Measurements from ENCODE around the gene EVC.
A peak's percentile ranks its signal among the peaks of the same experiment; 100 is the strongest.
"Not testable (repeated sequence)": the region's sequence is repeated elsewhere in the genome, so short reads cannot be mapped to it uniquely, and the experiment has no call there.

EVC gene

DNA sequence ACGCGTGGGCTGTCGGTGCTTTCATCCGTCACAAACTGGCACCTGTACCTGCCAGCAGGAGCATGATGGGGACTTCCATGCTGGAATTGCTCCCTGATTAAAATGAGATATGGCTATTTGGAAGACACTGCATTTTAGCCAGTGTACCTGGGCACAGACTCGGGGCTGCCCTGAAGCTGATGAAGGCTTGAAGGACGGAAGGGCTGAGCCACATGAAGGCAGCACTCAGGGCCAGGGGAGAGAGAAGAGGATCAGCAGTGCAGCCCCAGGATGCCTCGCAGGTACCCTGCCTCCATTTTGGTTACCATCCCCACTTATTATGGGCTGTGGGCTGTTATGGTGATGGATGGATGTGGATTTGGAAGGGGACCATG is 102.9 kb downstream of the EVC start:
- no peak for DNase-seq (ENCODE audit: low spot score)

DNA sequence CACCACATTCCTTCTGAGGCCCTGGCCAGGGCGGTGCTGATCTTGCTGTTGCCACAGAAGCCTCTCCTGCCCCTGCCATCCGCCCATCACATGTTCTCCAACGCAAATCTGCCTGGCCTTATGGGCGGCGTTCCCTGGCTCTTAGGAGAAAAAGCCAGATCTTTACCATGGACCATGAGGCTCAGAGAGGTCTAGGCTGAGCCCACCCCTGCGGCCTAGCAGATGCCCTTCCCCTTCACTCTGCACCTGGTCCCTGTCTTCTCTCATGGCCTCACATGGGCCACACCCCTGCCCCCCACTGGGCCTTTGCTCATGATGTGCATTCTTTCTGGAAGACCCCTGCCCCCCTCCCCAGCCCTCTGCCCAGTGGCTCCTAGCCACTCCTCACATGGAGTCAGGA is 103.4 kb downstream of the EVC start:
- no peak for DNase-seq (ENCODE audit: low spot score)

DNA sequence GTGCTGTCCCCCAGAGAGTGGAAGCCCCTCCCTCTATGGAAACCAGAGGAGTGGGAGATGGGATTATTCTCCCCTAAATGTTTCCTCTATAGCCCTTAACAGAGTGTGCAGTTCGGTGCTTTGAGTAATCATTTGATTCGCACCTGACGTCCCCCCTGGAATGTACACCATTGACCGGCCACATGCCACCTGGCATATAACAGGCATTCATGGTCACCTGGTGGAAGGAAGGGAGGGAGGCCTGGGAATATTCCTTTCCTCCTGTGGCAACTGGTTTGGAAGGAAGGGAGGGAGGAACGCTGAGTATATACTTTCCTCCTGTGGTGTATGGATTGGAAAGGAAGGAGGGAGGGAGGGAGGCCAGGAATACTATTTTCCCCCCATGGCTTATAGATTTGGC is 104.6 kb downstream of the EVC start:
- DNase-seq (ENCODE audit: low spot score) = no peak

DNA sequence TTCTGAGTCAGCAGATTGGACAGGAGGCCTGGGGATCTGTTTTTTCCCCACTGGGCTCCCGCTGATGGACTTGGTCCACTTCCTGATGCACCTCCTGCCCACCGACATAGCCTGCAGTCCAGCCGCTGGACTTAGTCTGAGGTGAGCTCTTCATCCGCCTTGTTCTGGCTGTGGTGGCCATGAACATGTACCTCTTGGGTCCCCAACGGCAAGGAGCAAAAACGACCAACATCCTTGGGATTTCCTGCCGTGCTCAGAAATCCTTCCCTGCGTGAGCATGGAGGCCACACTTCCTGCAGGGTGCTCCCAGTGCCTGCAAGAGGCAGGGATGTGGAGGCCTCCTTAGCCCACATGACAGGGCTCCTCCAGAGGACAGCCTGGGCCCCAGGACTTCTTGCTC is 105.1 kb downstream of the EVC start:
- no peak for DNase-seq (ENCODE audit: low spot score)

DNA sequence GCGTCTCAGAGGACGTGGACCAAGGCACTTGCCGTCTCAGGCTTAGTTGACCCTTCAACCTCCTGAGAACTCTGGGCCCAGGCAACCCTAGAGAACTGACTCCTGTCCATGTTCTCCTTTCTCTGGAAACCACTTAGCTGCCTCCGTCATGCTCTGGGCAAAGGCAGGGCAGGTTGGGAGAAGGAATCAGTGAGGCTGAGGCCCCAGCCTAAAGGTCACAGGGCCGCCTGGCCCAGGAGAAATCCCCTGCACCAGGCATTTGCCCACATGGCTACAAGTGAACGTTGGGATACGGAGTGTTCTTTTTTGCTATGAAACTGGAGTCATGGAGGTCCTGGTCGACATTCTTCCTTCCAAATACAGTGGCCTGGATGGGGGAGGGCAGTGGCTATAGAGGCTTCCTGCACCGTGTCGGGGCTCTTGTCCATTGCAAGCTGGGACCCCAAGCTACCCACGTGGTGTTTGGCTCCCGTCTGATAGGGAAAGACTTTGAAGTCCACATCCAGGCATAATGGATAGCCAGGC is 105.9 kb downstream of the EVC start:
- no peak for DNase-seq (ENCODE audit: low spot score)

DNA sequence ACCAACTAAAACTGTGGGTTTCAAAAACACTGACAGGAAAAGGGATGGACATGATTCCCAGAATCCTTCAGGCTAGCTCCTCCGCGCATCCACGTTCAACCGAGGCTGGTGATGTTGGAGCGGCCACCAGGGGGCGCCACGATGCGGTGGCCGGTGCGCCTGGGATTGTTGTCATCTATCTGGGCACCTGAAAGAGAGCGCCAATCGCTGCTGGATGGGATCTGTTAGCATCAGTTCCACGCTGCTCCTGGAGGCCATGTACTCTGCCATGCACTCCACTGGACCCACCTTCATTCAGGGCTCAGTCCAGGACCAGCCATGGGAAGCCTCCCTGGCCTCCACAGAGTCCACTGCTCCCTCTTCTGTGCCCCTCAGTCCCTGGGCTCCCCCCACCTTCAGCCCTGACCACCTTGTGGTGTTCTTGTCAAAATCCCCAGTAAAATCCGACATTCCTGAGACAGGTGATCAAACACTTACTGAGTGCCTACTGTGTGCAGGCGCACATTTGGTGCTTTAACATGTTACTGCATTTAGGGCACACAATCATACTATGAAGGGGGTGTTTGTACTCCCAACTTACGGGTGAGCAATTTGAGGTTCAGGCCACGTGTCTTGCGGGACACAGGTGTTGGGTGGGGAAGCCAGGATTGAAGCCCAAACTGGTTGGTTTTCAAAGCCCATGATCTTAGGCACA is 110.8 kb downstream of the EVC start:
- DNase-seq (ENCODE audit: low spot score) = peak; percentile 49

DNA sequence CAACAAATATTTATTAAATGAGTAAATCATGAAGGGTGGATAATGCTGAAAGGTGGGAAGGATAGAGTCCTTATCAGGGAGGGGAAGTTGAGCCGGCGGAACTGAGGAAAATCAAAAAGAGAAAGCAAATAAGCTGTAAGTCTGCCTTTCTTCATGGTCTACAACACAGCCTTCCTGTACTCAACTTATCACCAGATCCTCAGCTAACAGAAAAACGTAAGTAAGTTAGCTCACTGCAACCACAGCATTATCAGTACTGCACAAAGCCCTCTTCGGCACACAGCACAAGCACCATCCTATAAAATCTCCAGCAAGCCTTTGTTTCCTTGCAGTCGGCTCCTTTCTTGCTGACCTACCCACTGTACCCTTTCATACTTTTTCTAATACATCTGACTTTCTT is 111.6 kb downstream of the EVC start:
- DNase-seq (ENCODE audit: low spot score) = no peak

DNA sequence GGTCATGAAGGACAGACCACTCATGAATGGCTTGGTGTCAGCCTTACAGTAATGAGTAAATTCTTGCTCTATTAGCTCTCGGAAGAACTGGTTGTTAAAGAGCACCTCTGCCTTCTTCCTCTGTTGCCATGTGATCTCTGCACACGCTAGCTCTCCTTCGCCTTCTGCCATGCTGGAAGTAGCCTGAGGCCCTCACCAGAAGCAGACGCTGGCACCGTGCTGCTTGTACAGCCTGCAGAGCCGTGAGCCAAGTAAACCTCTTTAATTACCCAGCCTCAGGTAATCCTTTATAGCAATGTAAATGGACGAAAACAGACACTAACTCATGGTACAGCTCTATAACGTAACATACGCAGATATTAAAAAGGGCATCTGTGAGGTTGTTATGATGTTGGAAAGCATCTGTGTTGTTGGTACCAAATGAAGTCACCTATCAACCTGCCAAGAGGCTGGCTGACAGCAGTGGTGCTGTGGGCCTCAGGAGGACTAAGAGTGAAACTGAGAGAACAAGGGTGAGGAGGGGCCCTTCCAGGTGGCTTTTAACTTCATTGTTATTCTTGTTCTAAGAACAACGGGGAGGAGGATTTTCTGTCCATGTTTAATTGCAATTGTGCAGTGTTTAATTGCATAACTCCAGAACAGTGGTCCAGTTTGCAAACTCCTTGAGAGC is 112.7 kb downstream of the EVC start:
- no peak for DNase-seq (ENCODE audit: low spot score)

DNA sequence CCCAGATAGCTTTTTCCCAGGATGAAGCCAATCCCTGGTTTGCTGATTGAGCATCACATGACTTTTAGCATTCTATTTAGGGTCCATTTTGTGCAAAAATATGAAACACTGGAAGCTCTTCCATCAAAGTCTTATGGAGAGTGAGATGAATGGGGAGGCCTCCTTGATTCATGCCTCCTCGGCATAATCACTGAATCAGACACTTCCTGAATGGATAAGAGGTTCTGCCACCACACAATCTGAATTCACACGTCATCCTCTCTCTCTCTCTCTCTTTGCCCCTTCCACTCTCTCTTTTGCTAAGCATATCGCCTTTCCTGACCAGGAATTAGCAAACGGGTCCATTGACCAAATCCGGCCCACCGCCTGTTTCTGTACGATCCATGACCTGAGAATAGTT is 113.2 kb downstream of the EVC start:
- DNase-seq (ENCODE audit: low spot score) = no peak

DNA sequence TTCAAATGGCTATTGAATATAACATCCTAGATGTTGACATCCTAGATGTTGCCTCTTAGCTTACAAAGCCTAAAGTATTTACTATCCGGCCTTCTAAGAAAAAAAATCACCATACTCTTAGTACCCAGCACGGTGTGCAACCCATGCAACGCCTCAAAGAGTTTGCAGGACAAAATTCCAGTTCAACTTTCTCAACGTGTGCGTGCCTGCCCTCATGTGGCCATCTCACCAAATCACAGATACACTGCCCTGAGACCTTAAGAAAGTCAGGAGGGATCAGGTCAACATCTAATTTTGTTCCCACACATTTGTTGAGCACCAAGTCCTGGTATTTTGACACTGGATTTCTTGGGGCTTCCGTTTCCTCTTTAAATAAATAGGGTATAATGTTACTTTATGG is 113.6 kb downstream of the EVC start:
- peak; percentile 72 for DNase-seq (ENCODE audit: low spot score)

DNA sequence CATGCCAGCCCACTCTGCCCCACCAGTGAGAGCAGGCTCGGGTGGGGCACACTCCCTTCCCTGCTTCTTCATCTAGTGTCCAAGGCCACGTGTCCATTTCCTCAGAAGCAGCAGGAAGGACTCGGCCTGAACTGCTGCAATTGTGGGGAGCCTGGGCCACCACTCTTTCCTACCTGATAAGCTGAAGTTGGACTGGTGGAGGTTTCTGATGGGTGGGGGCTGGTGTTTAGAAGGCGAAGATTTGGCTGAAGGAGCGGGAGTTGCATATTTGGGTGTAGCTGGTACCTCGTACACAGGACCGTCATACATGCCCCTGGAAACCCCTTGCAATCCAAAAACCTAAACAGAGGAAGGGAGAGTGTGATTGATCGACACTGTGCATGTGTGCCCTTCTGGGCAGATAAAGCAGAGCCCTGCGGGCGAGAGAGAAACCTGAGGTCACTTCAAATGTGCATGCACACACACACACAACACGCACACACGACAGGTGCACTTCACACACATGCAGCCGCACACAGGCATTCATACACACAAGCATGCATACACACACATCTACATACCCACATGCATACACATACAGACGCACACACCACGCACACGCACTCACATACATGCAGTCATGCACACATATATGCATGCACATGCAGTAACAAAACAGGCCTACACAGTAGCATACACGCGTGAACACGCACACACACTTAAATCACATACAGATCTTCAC is 114.5 kb downstream of the EVC start:
- no peak for DNase-seq (ENCODE audit: low spot score)

DNA sequence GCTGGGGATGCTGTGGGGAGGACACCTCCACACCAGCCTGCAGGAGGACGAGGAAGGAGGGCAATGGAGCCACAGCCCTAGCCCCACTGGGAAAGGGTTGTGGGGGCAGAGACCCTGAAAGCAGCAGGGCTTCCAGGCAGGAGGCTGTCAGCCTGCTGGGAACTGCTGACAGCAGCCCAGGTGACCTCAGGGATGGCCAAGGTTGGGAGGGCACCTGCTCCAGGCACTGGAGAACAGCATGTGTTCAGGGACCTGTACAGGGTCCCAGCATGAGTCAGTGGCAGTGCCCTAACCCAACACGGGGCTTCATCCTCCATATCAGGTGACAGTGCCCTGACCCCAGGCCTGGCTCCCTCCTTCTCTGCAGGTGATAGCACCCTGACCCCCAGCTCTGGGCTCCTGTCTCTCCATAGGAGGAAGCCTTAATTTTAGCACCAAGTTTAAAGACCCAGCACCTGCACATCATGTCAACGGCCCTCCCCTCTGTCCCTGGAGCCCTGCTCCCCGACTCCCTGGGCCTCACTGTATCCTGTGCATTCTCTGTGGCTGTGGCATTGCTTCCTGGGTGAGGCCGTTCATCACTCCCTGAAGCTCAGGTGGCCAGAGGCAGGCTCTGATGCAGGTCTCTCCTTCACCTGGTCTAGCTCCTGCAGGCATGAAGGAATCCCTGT is 115.6 kb downstream of the EVC start:
- DNase-seq (ENCODE audit: low spot score) = no peak

DNA sequence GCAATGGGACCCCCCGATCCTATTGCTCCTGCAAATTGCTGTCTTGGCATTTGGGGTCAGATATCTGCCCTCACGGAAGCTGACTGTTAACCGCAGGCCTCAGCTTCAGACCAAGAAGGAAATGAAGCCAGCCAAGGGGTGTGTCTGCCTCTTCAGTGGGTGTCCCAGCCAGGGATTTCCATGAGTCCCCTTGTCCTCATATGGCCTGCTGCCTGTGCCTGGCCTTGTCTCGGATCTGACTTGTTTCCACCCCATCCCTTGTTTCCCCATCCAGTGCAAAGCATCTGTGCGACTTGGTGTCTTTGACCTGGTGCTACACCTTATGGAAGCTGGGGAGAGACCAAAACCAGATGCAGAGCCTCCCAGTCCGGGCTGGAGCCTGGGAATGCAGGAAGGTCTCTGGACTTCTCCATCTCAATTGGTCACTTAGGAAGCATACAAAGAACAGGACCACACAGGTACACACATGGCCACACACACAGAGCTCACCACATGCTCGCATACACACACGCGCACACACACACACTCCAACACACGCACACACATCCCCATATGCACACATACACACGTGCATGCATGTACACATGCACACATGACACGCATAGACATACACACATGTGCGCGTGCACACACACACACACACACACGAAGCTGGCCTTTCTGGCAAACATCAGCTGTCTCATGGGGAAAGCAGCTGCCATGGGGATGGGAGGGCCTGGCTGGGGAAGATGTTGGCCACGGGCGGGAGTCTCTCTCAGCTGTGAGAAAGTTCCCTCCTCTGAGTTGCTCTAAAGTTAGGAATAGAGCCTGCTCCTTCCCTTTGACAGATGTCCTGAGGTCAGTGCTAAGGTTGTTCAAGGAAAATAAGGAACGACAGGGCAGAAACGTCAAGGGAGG is 116.4 kb downstream of the EVC start:
- DNase-seq (ENCODE audit: low spot score) = peak; percentile 84

DNA sequence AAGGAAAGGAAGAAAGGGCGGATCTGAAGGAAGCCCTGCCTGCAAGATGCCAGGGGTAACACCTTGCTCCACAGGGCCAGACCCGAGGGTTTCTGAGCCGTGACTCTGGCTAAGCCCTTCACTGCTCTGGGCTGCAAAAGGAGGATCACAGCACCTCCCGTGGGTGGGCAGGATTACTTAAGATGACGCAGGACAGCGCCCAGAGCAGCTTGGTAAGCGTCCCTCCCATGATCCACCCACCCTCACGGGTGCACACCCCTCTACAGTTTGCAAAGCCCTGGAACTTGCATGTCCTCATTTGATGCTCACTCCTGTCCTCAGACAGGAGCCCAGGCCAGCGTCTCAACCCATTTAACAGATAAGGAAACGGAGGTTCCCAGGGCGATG is 117.0 kb downstream of the EVC start:
- no peak for DNase-seq (ENCODE audit: low spot score)

DNA sequence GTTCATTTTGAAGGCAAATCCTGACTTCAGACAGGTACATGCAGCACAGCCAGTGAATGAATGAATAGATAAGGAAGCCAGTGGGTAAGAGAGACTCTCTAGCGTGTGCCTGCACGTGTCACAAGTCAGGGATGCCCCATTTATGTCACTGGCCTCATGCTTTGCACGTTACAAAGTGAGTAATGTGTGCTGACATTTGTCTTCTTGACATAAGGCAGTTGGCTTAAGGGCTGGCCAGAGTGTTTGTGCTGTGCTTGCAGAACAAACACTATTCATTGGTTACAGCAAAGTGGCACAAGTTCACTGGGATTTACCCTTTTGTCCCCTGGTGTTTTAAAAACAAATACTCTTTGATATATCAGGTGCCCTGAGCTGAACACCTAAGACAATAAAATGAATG is 125.9 kb downstream of the EVC start:
- no peak for DNase-seq (ENCODE audit: low spot score)

DNA sequence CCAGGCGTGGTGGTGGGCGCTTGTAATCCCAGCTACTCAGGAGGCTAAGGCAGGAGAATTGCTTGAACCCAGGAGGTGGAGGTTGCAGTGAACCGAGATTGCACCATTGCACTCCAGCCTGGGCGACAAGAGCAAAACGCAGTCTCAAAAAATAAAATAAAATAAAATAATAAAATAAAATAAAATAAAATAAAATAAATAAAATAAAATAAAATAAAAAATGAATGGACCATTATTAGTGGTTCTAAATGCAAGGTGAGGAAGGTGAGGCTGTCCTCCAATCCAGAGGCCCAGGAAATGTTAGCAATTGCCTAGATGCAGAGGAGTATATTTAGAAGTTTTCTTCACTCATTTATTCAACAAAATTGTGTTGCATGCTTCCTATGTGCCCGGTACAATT is 126.5 kb downstream of the EVC start:
- DNase-seq (ENCODE audit: low spot score) = not testable (repeated sequence)

DNA sequence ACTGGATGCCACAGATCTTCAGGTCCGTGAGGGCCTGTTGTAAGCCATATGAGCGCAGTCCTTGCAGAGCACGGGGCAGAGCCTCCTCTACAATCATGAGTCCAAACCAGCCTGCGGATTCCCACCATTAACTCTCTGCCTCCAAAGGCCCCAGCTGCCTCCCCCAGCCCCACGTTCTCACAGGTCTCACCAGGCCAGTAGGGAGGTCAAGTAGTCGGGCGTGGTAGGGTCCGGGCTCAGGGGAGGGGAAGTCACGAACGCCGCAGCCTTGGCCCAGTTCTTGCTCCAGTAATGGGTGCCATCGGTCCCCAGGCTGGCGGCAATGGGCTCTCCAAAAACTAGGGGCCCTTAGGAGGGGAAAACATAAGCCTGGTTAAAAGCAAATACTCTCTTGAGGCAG is 128.3 kb downstream of the EVC start:
- no peak for DNase-seq (ENCODE audit: low spot score)

DNA sequence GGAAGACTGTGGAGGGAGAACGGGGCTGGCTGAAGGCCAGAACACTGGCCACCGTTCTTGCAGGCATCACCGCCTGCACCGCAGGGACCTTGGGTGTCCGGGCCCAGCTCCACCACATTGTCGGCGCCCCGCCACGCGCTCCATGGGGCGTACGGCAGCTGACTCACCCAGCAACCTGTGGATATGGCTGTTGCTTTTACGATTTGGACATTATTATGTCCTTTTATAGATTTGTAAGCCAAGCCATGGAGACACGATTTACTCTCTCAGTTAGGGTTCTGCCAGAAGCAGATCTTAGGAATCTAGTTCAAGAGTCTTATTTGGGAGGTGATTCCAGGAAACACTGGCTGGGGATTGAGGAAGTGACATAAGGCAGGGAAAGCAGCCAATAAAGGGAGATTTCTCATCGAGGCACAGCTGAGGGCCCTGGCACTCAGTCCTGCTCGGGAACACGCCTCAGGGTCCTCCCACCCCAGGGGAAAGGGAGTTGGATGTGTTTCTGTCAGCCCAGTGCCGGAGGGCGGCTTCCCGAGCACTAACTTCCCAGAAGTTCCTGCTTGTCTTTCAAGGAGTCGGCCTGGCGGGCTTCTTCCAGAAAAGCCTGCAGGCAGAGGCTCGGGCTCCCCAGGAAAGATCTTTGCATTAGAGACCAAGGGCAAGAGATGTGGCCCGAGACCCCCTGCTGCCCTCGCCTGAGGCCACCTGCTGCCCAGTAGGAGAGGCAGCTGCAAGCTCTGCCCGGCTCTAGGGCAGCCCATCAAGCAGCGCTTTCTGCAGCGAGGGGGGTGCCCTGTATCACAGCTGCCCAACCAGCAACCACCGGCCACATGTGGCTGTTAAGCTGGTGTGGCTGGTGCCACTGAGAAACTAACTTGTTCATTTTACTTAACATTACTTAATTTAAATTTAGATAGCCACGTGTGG is 129.0 kb downstream of the EVC start:
- DNase-seq (ENCODE audit: low spot score) = peak; percentile 75

DNA sequence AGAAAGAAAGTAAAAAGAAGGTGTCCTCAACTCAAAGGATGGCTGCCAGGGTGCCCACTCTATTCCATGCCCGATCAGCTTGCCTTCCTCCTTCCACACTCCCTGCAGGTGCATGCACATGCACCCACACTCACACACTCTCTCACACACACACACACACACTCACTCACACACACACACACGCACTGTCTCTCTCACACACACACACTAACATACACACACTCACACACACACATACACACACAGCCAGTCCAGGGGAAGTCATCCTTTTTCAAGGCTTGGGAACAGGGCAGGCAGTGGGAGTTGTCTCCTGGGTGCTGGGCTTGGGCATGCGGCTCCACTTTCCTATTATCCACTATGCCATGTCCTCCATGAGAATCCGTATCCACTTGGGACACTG is 131.5 kb downstream of the EVC start:
- no peak for DNase-seq (ENCODE audit: low spot score)
